Measurements from ENCODE around the gene SLC16A13. TPM values are rescaled to one million over a fixed set of nuclear protein-coding genes. Genes with fewer than 3 reads are reported as not detected.
"Not testable (repeated sequence)": the region's sequence is repeated elsewhere in the genome, so short reads cannot be mapped to it uniquely, and the experiment has no call there.

SLC16A13 gene
- total RNA-seq, 2 donors from 2014 or later, result 1.6 TPM; not detected in 1

DNA sequence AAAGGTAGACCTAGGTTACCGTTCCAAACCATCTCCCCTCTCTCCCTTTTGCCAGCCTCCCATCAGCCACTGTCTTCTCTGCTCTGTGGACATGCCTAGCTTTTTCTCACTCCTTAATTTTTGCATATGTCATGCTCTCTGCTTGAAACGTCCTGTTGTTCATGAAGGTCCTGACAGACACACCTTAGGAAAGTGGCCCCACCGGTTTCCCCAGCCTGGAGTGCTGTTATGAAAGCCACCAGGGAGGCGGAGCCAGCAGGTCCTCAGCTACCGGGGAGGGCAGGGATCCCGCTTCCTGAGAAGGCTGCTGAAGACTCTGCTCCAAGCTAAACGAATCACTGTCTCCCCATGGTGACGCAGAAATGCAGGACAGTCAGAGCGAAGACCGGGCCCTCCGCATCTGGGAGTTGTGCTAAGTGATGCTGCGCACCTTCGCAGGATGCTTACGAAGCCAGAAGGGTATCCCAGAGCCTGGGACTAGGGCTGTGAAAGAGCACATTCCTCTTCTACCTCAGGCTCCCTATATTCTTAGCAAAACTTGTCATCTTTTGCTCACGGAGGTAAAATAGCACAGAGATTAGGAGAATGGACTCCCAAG is 10.4 kb downstream of the SLC16A13 start:
- Histone ChIP-seq H3K36me3 (replicated peaks in 1 of 2; ENCODE audit: insufficient read depth in 1 of 2, low read depth in 2 of 2) (no peaks in the 10 kb centered on the region), H3K4me3 (no peak overlapping the region), H3K4me1 (peaks cover 44% of the 10 kb centered on the region), H3K9me3 (no peaks in the 10 kb centered on the region), H3K27ac (peak overlapping the region; percentile 56 to 80 (median 72)), H3K27me3 (peaks cover 0 to 18% of the 10 kb centered on the region in 2 donors)
- ATAC-seq, result peak; percentile 89
- TF ChIP-seq, protein P1, sequence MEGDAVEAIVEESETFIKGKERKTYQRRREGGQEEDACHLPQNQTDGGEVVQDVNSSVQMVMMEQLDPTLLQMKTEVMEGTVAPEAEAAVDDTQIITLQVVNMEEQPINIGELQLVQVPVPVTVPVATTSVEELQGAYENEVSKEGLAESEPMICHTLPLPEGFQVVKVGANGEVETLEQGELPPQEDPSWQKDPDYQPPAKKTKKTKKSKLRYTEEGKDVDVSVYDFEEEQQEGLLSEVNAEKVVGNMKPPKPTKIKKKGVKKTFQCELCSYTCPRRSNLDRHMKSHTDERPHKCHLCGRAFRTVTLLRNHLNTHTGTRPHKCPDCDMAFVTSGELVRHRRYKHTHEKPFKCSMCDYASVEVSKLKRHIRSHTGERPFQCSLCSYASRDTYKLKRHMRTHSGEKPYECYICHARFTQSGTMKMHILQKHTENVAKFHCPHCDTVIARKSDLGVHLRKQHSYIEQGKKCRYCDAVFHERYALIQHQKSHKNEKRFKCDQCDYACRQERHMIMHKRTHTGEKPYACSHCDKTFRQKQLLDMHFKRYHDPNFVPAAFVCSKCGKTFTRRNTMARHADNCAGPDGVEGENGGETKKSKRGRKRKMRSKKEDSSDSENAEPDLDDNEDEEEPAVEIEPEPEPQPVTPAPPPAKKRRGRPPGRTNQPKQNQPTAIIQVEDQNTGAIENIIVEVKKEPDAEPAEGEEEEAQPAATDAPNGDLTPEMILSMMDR (IDR thresholded peaks at IDR 0.05), result peak in 1 of 7 experiments; percentile 4
- TF ChIP-seq POLR2A (IDR thresholded peaks at IDR 0.05), result peak in 1 of 3 donors; percentile 29
- intact Hi-C loops (cut with DNase I), result no loop called here
- DNase-seq, result peak; percentile 90 to 95 (median 94)
- WGBS, 2 donors, result 9 to 11% methylated on average over 7 to 15 of the region's 15 CpGs

DNA sequence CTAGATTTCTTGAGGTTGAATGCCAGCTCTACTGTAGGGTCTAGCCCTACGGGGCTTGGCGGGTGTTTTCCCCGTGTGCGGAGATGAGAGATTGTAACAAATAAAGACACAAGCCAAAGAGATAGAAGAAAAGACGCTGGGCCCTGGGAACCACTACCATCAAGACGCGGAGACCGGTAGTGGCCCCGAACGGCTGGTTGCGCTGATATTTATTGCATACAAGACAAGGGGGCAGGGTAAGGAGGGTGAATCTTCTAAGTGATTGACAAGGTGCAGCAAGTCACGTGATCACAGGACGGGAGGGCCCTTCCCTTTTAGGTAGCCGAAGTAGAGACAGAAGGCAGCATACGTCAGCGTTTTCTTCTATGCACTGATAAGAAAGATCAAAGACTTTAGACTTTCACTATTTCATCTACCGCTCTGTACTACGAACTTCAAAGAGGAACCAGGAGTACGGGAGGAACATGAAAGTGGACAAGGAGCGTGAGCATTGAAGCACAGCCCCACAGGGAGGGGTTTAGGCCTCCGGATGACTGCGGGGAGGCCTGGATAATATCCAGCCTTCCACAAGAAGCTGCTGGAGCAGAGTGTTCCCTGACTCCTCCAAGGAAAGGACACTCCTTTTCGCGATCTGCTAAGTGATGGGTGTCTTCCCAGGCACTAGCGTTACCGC is 11.0 kb downstream of the SLC16A13 start:
- H3K9me3 ChIP-seq; H3K4me3 ChIP-seq; ATAC-seq; intact Hi-C loops (cut with DNase I); H3K36me3 ChIP-seq (replicated peaks in 1 of 2; ENCODE audit: insufficient read depth in 1 of 2, low read depth in 2 of 2): not testable (repeated sequence)
- 16 to 33% methylated on average over 24 to 26 of the region's 26 CpGs for WGBS, 2 donors
- peaks cover 44% of the 10 kb centered on the region for H3K4me1 ChIP-seq
- H3K27me3 ChIP-seq, result peaks cover 0 to 16% of the 10 kb centered on the region in 2 donors
- DNase-seq, result peak in 3 of 4 donors; percentile 34 to 52 (median 45)
- H3K27ac ChIP-seq, result peak overlapping the region in 3 of 4 donors; percentile 56 to 80 (median 78)

DNA sequence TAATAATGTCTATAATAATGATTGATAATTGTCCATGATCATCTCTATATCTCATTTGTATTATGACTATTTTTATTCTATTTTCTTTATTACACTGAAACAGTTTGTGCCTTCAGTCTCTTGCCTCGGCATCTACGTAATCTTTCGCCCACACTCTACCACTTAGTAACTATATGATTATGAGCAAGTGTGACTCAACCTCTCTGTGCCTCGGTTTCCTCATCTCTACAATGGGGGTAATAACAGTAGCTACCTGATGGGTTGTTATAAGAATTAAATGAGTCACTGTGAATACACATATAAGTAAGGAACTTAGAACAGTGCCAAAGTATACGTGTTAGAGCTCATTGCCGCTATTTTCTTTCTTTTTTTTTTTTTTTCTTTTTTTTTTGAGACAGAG is 11.8 kb downstream of the SLC16A13 start:
- TF ChIP-seq POLR2A (IDR thresholded peaks at IDR 0.05), result no peak
- TF ChIP-seq, protein P1 (IDR thresholded peaks at IDR 0.05), result no peak
- H3K27ac ChIP-seq, result no peak overlapping the region
- no peak for DNase-seq
- peaks cover 0 to 9% of the 10 kb centered on the region in 2 donors for H3K27me3 ChIP-seq
- peaks cover 37% of the 10 kb centered on the region for H3K4me1 ChIP-seq
- WGBS, 2 donors, result 78 to 85% methylated on average over 6 of the region's 6 CpGs
- H3K36me3 ChIP-seq (replicated peaks in 1 of 2; ENCODE audit: insufficient read depth in 1 of 2, low read depth in 2 of 2), result no peaks in the 10 kb centered on the region
- no peak overlapping the region for H3K4me3 ChIP-seq
- ATAC-seq, result no peak
- intact Hi-C loops (cut with DNase I), result no loop called here
- no peaks in the 10 kb centered on the region for H3K9me3 ChIP-seq

DNA sequence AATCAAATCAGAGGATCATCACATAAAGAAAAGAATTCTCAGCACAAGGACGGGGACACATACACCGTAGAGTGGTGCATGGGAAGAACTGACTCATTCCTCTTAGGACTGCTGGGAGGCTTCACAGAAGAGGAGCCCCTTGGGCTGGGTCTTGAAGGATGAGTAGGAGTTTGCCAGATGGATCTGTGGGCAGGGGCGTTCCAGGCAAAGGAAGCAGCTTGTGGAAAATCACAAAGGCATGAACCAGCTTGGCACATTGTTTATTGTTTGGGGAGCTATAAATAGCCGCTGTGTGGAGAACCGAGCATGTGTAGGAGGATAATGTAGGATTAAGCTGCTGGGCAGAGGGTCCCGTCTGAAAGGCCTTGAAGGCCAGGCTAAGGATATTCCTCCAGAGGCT is 13.2 kb downstream of the SLC16A13 start:
- H3K4me3 ChIP-seq, result no peak overlapping the region
- intact Hi-C loops (cut with DNase I), result no loop called here

DNA sequence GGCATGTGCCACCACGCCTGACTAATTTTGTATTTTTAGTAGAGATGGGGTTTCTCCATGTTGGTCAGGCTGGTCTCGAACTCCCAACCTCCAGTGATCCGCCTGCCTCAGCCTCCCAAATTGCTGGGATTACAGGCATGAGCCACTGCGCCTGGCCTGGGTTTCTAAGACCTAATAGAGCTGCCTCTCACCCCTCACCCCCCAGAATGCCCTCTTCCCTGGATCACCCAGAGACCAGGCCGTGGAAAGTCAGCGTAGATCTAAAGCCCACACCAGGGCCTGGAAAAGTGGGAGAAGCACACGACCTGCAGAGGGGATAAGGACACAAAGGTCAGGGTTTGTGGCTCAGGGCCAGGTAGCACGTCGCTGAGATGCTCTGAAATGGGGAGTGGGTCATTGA is 14.8 kb downstream of the SLC16A13 start:
- WGBS, 2 donors, result 70 to 78% methylated on average over 6 to 9 of the region's 9 CpGs
- H3K9me3 ChIP-seq, result not testable (repeated sequence)
- intact Hi-C loops (cut with DNase I), result loop anchor here (5.0 kb wide), 1 partner anchor 87 kb away; no protein-coding TSS in a partner anchor

More for the DNA sequence above, 13.2 kb downstream of the SLC16A13 start:
- Histone ChIP-seq H3K4me1 (peaks cover 23% of the 10 kb centered on the region), H3K27me3 (no peaks in the 10 kb centered on the region), H3K9me3 (no peaks in the 10 kb centered on the region), H3K36me3 (replicated peaks in 1 of 2; ENCODE audit: insufficient read depth in 1 of 2, low read depth in 2 of 2) (no peaks in the 10 kb centered on the region), H3K27ac (no peak overlapping the region)
- WGBS, 2 donors, result 56% methylated on average over 6 of the region's 6 CpGs
- TF ChIP-seq POLR2A (IDR thresholded peaks at IDR 0.05), result no peak
- TF ChIP-seq, protein P1 (IDR thresholded peaks at IDR 0.05), result no peak
- no peak for DNase-seq
- no peak for ATAC-seq

More for the DNA sequence above, 14.8 kb downstream of the SLC16A13 start:
- H3K36me3 ChIP-seq (replicated peaks in 1 of 2; ENCODE audit: insufficient read depth in 1 of 2, low read depth in 2 of 2); H3K27ac ChIP-seq; DNase-seq; ATAC-seq; H3K4me3 ChIP-seq; H3K27me3 ChIP-seq: not testable (repeated sequence)
- H3K4me1 ChIP-seq, result peaks cover 18% of the 10 kb centered on the region

Measured in body of pancreas (tissue), 4 donors.